Hindlimb muscle (tissue), 1 donor: Measurements from ENCODE around the gene PLIN5. TPM values are rescaled to one million over a fixed set of nuclear protein-coding genes. Genes with fewer than 3 reads are reported as not detected.

Source experiments
- DNase-seq: peaks from one replicate; pipeline ENCODE4 v3.0.0-alpha.2; 2013
- polyA plus RNA-seq: library from polyadenylated mRNA; unstranded; fragments of 120-200 nt; gene quantifications from one replicate; pipeline ENCODE4 v1.2.1, GENCODE V29; 2013; ENCODE audit not compliant: insufficient read length

The PLIN5 gene
- polyA plus RNA-seq, 1 donor, result 4.3 TPM

DNA sequence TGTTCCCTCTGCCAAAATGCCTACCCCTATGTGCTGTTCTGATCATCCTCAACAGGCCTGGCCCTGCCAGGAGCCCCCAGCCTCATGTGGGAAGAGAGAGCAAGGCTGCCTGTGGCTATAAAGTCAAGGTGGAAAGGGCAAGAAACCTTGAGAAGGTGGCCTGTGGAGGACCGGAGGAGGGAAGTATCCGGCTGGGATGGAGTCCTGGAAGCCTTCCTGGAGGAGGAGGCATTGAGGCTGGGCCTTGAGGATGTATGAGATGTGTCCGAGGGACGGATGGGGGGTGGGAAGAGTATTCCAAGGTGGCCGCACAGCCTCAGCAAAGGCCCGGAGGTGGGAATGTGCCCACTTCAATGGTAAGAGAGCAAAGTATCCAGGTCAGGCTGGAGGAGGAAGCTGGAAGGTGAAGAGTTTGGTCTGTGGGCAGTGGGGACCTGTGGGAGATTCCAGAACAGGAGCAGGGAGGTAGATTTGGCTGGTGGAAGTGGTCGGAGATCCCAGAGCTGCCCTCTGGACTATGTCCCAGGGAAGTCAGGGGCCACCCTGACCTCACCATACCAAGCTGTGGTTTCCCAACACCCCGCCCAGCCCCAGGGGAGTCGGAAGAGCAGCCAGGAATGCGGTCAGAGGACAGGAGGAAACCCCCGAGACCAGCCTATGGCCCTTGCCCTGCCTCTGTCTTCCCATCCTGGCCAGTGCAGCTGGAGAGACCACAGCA lies 13.7 kb downstream of the PLIN5 start:
- DNase-seq, result no peak

DNA sequence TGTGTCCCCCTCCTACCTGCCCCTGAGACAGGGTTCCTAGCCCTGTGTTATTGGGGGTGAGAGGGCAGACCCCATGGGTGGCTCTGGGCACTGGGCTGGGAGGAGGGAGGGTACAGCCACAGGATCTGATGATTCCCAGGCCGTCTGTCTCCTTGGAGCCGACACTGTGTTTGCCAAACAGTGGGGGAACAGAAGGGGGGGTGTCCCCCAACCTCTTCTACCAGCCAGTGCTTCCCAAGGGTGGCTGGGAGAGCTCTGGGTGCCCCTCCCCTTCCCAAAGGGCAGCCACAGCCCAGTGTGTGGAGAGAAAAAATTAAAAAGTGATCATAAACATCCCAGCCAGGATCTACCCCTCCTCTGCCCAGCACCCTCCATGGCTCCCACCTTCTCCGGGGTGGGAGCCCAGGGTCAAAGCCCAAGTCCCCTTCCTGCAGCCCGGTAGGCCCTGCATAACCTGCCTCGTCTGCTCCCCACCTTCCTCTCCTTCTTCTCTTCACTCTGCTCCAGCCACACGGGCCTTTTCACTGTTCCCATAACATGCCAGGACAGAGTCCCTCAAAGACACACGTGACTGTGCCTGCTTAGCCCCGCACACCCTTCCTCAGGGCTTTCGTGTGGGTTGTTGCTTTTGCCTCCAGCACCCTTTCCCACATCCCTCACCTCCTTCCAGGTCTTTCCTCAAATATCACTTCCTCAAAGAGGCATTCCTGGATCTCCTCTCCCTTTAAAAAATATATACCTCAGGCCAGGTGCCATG lies 15.3 kb downstream of the PLIN5 start:
- no peak for DNase-seq

DNA sequence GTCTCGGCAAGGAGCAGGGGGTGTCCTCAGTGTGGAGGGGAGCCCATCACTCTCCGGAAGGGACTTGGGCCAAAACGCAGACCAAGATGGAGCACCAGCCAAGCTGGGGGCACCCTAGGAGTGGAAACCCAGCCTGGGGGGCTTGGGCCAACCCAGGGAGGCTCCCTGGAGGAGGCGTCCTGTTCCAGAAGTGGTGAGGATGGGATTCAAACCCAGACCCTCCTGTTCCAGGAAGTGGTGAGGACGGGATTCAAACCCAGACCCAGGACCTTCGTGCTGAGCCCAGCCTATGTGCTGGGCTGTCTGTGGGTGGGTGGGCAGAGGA lies 15.9 kb downstream of the PLIN5 start:
- no peak for DNase-seq

DNA sequence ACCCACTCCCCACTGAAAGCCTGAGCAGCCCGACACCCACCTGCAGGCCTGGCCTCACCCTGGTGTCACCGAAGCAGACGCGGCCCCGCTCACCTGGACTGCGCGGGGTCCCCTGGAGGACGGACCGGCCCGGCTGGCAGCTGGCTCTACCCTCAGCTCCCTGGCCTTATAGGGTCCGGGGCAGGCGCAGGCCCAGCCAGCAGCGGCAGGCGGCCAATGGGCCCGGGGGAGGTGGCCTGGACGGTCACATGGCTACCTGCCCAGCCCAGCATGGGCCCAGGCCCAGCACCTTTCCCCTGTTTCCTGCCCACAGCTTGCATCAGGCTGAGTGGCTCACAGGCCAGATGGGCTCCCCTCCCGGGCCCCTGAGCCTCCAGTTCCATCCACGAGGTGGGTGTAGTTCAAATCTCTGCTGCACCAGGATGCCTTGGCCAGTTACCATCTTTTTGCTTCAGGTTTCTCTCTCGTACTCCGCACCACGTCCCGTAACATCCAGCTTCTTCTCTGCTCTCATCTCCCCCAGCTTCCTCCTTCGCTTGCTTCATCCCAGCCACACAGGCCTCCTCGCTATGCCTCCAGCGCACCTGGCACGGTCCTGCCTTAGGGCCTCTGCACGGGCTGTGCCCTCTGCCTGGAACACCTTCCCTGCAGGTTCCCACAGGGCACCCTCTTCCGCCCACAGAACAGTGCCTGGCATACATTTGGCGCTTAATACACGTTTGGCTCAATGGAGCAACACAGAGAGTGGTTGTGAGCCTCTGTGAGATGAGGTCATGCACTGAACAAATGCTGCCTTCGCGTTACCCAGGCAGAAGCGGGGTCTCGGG lies 16.5 kb downstream of the PLIN5 start, which contains the start of gene PLIN4:
Gene PLIN4 (minus strand): TSS at position 142 of the 827 bp plus-strand sequence. CDS start 214 bp downstream, outside the sequence.
- peak; percentile 48 for DNase-seq

DNA sequence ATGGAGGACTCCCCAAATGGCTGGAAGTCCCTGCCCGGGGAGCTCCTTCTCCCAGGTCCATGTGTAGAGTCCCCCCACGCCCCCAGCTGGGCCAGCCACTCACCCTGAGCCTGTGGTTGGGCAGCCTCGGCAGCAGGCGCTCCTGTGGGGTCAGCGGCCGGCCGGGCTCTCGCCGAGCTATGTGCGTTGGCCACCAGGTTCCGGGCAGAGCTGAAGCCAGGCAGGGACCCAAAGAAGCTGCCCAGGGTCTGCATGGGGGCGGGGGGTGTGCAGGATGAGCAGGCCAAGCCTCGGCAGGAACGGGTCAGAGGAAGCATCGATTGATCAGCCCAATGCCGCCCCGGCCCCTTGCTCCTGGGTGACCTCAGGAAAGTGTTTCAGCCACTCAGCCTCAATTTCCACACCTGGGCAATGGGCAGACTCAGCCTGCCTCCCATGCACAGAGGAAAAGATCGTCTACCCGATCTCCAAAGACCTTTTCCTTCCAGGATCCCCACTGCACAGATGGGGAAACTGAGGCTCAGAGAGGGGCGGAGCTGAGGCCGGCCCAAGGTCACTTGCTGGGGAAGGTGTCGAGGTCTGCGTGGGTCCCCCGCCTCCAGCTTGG lies 17.5 kb downstream of the PLIN5 start:
- no peak for DNase-seq

DNA sequence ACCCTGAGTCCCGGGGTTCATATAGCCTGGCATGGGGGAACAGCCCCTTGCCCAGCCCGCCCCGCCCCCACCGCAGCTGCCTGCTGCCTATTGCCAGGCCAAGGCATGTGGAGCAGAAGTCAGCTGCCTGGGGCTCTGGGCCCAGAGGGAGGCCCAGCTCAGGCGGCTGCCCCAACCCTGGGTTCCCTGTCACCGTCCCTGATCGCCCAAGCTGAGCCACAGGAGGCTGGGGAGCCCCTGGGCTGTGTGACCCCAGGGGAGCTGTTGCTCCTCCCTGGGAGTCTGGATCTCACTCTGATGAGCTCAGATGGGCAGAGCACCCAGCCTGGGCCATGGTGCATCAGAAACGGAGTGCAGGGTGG lies 18.1 kb downstream of the PLIN5 start:
- no peak for DNase-seq

DNA sequence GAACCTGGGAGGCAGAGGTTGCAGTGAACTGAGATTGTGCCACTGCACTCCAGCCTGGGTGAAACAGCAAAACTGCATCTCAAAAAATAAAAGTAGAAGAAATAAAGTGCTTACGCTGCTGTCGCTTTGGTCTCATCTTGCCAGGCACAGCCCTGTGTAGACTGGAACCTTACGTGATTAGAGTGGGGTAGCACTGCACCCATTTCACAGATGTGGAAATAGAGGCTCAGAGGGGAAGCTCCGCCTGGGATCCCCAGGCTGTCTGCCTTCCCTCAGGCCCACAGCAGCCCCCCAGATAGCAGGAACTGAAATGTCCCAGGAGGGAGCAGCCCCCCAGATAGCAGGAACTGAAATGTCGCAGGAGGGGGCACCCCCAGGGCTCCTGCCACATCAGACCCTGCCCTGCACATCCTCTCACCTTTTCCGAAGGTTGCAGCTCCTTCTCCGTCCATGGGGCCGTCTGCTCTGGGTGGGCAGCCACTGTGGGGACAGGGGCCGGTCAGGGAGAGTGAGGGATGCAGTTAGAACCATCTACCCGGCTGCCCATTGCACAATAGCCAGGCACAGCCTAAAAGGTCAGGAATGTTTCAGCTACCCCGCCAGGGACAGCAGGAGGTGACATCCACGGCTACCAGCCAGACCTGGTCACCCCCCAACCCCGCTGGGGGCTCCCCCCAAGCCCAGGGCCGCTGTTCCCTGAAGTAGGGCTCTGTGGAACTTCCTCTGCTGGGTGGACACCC lies 18.7 kb downstream of the PLIN5 start:
- no peak for DNase-seq

DNA sequence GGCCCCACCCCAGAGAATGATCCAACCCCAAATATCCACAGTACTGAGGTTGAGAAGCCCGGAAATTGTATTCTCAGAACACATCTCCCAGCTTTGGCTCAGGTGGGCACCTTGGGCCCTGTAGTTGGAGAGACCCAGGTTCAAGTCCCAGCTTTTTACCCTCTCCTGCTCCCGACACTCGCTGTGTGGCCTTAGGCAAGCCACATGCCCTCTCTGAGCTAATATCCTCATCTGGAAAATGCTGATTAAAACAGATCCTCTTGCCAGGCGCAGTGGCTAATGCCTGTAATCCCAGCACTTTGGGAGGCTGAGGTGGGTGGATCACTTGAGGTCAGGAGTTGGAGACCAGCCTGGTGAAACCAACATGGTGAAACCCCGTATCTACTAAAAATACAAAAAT lies 19.3 kb downstream of the PLIN5 start:
- DNase-seq, result no peak

DNA sequence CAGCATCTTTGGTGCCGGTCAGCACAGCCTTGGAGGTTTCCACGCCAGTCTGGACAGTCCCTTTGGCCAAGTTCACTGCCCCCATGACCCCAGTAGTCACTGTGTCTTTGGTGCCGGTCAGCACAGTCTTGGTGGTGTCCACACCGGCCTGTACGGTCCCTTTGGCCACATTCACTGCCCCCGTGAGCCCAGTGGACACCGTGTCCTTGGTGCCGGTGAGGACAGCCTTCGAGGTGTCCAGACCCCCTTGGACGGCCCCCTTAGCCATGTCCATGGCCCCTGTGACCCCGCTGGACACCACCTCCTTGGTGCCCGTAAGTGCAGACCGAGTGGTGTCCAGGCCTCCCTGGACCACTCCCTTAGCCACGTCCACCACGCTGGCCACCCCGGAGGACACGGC lies 21.8 kb downstream of the PLIN5 start:
- no peak for DNase-seq

DNA sequence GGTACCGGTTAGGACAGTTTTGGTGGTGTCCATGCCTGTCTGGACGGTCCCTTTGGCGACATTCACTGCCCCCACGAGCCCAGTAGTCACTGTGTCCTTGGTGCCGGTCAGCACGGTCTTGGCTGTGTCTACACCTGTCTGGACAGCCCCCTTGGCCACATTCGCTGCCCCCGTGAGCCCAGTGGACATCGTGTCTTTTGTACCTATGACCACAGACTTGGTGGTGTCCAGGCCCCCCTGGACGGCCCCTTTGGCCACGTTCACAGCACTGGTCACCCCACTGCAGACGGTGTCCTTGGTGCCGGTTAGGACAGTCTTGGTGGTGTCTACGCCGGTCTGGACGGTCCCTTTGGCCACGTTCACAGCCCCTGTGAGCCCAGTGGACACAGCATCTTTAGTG lies 23.0 kb downstream of the PLIN5 start:
- no peak for DNase-seq

DNA sequence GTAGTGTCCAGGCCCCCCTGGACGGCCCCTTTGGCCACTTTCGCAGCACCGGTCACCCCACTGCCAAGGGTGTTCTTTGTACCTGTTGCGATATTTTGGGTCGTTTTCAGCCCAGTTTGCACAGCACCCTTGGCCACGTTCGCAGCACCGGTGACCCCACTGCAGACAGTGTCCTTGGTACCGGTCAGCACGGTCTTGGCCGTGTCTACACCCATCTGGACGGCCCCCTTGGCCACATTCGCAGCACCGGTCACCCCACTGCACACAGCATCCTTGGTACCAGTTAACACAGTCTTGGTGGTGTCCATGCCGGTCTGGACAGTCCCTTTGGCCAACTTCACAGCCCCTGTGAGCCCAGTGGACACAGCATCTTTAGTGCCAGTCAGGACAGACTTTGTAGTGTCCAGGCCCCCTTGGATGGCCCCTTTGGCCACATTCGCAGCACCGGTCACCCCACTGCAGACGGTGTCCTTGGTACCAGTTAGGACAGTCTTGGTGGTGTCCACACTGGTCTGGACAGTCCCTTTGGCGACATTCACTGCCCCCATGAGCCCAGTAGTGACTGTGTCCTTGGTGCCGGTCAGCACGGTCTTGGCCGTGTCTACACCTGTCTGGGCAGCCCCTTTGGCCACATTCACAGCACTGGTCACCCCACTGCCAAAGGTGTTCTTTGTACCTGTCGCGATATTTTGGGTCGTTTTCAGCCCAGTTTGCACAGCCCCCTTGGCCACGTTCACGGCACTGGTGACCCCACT lies 23.5 kb downstream of the PLIN5 start:
- no peak for DNase-seq

DNA sequence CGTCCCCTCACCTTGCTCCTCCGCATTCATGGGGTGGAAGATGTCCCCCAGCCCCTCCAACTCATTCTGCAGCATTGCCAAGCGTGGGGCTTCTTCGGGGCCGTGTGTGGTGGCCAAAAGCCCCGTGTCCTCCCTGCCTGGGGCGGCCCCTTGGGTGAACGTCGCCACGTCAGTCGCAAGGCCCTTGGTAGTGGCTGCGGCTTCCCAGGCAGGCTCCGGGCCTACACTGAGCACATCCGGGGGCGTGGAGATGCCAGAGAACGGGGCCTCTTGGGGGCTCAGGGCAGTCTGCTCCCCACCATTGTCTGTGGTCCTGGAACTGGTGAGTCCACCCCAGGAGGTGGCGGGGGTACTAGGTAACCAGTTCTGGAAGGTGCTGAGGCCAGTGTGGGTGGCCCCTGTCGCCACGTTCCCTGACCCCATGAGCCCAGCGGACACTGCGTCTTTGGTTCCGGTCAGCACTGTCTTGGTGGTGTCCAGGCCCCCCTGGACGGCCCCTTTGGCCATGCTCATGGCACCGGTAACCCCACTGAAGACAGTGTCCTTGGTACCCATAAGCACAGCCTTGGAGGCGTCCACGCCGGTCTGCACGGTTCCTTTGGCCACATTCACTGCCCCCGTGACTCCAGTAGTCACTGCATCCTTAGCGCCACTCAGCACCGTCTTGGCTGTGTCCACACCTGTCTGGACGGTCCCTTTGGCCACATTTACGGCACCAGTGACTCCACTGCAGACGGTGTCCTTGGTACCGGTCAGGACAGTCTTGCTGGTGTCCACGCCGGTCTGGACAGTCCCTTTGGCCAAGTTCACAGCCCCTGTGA lies 24.4 kb downstream of the PLIN5 start:
- DNase-seq, result no peak

DNA sequence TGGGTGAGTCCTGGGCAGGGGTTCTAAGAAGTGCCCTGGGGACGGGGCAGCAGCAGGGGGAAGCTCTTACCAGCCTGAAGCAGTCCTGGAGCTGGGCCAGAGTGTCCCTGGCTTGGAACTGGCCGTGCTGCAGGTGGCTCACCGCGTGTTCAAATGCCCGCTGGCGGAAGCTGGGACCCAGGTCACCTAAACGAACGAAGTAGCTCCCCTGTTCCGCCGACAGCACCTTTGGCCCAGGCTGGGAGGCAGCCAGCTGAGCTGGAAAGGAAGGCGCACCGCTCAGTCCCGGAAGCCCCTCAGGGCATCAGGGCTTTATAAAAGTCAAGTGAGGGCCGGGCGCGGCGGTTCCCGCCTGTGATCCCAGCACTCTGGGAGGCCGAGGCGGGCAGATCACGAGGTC lies 26.3 kb downstream of the PLIN5 start:
- DNase-seq, result no peak

DNA sequence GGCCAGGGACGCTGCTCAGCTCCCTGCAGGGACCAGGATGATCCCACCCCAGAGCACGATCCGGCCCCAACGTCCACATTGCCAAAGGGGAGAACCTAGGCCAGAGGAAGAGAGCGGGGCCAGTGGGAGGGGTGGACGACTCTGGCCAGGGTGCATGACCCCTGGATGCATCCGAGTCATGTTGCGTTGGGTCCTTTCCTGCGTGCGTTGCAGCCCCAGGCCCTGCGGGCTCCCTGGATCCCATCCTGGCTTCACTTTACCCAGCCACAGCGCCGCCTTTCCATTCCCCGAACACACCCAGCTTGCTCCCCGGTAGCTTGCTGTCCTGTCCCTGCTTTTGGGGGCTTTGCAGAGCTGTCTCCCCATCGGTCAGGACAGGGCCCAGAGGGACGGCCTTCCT lies 27.2 kb downstream of the PLIN5 start:
- no peak for DNase-seq

DNA sequence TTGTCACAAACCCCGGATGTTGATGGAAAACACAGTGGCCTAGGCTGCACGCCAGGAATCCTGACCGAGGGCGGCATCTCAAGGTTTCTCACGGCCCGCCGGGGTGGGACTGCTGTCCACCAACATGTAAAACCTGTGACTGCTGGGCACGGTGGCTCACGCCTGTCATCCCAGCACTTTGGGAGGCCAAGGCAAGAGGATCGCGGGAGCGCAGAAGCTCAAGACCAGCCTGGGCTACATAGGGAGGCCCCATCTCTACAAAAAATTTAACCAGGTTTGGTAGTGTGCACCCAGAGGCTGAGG lies 27.9 kb downstream of the PLIN5 start:
- DNase-seq, result no peak

DNA sequence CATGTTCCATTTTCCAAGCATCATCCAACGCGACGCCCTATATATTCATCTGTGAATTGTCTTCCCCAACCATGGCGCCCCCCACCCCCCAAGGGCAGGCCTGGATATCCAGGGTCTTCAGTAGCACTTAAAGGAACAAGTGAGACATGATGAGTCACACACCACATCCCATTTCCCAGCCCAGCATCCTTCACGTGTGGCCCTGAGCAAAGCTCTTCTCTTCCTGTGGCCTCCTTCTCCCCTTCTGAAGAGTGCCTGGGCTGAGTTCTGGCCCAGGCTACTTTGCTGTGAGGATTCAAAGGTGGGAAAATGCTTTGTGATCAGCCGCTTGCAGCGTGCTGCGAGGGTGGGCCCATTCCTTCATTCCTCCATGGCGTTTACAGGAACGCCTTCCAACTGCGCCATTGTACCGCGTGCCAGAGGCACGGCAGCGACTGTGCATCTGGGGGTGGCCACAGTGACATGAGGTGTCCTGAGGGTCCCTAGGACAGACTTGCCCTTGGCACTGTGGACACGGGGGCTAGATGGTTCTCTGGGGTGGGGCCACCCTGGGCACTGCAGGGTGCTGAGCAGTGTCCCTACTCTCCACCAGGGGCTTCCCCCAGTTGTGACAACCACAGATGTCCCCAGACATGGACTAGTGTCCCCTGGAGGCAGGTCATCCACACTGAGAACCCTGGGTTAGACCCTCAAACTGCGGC lies 28.4 kb downstream of the PLIN5 start:
- no peak for DNase-seq

DNA sequence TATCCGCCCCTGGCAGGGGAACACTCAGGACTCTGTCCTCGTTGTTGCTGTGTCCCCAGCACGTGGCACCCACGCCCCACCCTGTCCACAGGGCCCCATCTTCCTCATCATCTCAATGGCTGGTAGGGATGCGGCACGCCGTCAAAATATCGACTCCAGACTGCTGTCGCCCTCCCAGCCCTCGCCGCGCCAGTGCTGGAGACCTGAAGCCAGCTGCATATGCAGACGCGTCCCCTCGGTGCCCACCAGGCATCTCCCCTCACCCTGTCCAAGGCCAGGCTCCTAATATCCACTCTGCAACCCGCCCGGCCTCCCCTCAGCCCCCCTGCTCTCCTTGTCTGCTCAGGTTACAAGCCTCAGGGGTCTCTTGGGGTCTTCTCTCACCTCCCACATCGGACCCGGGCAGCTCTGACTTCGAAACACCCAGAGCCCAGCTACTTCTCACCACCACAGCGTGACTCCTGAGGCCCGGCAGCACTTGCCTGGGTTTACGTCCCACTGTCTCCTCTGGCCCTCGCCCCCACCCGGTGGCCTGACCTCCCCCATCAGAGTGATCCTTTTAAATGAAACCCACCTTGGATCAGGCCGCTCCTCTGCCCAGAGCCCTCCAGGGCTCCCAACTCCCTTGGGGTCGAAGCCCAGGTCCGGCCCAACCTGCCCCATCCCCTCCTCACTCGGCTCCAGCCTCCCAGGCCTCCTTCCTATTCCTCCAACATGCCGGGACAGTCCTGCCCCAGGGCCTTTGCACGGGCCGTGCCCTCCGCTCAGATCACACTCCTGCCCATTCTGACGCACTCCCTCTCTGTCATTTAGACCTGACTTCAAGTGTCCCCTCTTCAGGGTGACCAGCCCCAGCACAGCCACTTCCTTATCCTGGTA lies 29.2 kb downstream of the PLIN5 start:
- DNase-seq, result no peak

DNA sequence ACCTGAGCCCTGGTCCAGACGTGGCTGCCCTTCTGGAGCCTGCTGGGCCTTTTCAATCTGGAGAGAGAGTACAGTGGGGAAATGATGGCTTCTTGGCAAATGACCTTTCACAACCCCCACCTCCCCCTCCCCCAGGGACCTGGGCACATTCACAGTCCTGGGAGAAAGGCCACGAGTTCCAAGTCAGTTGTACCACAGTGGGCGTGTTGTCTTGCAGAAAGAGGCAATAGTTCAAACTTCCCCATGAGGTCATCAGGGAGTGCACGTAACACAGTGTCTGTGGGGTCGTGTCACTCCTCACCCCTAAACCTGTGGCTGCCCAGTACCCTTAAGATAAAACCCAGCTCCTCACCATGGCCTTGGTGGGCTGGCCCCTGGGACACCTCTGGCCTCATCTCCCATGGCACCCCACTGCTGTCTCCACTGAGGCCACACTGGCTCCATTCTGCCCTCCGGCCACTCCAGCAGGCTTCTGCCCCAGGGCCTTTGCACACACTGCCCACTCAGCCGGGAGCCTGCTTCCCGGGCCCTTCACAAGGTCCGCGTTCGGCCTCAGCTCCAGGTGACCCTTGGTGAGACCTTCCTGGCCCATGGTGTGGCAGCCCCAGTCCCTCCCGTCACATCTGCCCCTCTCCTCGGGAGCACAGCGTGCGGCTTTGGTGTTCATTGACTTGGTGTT lies 30.0 kb downstream of the PLIN5 start:
- DNase-seq, result no peak

DNA sequence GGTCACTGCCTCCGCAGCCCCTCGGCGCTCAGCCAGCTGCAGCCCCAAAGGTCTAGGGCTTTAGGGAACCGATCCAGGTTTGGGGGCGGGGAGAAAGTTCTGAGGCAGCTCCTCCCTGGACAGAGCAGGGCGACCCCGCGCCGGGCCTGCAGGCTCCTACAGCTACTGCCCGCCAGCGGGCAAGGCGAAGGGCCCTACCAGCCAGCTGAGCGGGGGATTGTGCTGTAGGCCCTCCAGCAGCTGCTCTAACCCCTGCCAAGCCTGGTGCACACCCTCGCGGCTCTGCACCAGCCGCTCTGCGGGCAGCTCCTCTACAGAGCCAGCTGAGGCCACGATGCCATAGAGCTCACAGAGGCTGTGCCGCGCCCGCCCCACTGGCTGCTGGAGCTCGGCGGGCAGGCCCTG lies 30.7 kb downstream of the PLIN5 start:
- DNase-seq, result peak; percentile 32
